WTC11 (cell line): ENCODE data around the gene PDK2.

Experiments
- CTCF ChIP-seq: fragments of 200-600 bp; IDR thresholded peaks from 2 replicates; pipeline ENCODE4 v1.8.0; 2022; ENCODE audit warnings: antibody characterized with exemption
- ESRRA ChIP-seq: sonication (generic); formaldehyde crosslinking; IDR thresholded peaks from 2 replicates; pipeline ENCODE4 v1.8.1; 2022; ENCODE audit warnings: mild to moderate bottlenecking, missing genetic modification reagents, borderline replicate concordance
- RELA ChIP-seq: sonication (generic); formaldehyde crosslinking; IDR thresholded peaks from 2 replicates; pipeline ENCODE4 v1.8.1; 2022; ENCODE audit warnings: missing genetic modification reagents, mild to moderate bottlenecking, borderline replicate concordance
- SP1 ChIP-seq: sonication (generic); formaldehyde crosslinking; conservative IDR thresholded peaks from 2 replicates; pipeline ENCODE4 v1.8.1; 2022; ENCODE audit warnings: missing genetic modification reagents
- ZNF416 ChIP-seq: fragments of 250-450 bp; sonication (Bioruptor Pico); IDR thresholded peaks from 2 replicates; pipeline ENCODE4 v1.9.0; 2021; ENCODE audit warnings: mild to moderate bottlenecking, inconsistent platforms
- TF ChIP-seq, protein P1 (sequence below): sonication (generic); formaldehyde crosslinking; IDR thresholded peaks from 2 replicates; pipeline ENCODE4 v1.8.1; 2023; ENCODE audit warnings: mild to moderate bottlenecking, missing genetic modification reagents, moderate library complexity
- TF ChIP-seq, protein P2 (sequence below): sonication (generic); formaldehyde crosslinking; IDR thresholded peaks from 2 replicates; pipeline ENCODE4 v1.8.1; 2022; ENCODE audit warnings: low read depth, missing genetic modification reagents, borderline replicate concordance
- TF ChIP-seq, protein P3 (sequence below): sonication (generic); formaldehyde crosslinking; IDR thresholded peaks from 2 replicates; pipeline ENCODE4 v1.8.1; 2023; ENCODE audit warnings: mild to moderate bottlenecking, moderate library complexity, missing genetic modification reagents
- TF ChIP-seq, protein P4 (sequence below): sonication (generic); formaldehyde crosslinking; IDR thresholded peaks from 2 replicates; pipeline ENCODE4 v1.8.0; 2022; ENCODE audit warnings: mild to moderate bottlenecking, missing genetic modification reagents
- TF ChIP-seq, protein P5 (sequence below): sonication (generic); formaldehyde crosslinking; IDR thresholded peaks from 2 replicates; pipeline ENCODE4 v1.8.1; 2022; ENCODE audit warnings: mild to moderate bottlenecking, moderate library complexity, missing genetic modification reagents

DNA sequence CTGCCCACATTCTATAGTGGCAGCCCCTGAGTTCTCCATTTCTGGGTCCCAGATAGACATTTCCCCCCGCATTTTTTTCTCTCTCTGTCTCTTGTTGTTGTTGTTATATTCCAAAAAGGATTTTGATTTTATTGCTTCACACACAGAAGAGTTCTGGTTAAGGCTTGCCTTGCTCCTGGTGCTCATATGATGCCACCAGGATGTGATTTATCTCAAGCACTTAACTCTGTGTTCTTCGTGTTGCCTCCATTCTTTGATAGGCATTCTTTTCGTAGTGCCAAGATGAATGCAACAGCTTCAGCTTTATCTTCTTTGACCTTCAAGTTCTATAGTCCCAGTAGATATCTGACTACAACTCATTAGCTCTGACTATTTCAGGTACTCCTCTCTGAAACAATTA, 30.1 kb upstream of the PDK2 start:
- TF ChIP-seq, protein P1, sequence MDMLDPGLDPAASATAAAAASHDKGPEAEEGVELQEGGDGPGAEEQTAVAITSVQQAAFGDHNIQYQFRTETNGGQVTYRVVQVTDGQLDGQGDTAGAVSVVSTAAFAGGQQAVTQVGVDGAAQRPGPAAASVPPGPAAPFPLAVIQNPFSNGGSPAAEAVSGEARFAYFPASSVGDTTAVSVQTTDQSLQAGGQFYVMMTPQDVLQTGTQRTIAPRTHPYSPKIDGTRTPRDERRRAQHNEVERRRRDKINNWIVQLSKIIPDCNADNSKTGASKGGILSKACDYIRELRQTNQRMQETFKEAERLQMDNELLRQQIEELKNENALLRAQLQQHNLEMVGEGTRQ (CRISPR knock-in tag): no peak
- TF ChIP-seq CTCF (no peak), ZNF416 (CRISPR knock-in tag) (no peak), RELA (CRISPR knock-in tag) (no peak), SP1 (CRISPR knock-in tag) (no peak), ESRRA (CRISPR knock-in tag) (no peak)
- TF ChIP-seq, protein P2, sequence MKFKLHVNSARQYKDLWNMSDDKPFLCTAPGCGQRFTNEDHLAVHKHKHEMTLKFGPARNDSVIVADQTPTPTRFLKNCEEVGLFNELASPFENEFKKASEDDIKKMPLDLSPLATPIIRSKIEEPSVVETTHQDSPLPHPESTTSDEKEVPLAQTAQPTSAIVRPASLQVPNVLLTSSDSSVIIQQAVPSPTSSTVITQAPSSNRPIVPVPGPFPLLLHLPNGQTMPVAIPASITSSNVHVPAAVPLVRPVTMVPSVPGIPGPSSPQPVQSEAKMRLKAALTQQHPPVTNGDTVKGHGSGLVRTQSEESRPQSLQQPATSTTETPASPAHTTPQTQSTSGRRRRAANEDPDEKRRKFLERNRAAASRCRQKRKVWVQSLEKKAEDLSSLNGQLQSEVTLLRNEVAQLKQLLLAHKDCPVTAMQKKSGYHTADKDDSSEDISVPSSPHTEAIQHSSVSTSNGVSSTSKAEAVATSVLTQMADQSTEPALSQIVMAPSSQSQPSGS: no peak
- TF ChIP-seq, protein P3, sequence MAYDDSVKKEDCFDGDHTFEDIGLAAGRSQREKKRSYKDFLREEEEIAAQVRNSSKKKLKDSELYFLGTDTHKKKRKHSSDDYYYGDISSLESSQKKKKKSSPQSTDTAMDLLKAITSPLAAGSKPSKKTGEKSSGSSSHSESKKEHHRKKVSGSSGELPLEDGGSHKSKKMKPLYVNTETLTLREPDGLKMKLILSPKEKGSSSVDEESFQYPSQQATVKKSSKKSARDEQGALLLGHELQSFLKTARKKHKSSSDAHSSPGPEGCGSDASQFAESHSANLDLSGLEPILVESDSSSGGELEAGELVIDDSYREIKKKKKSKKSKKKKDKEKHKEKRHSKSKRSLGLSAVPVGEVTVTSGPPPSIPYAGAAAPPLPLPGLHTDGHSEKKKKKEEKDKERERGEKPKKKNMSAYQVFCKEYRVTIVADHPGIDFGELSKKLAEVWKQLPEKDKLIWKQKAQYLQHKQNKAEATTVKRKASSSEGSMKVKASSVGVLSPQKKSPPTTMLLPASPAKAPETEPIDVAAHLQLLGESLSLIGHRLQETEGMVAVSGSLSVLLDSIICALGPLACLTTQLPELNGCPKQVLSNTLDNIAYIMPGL (CRISPR knock-in tag): no peak
- TF ChIP-seq, protein P4, sequence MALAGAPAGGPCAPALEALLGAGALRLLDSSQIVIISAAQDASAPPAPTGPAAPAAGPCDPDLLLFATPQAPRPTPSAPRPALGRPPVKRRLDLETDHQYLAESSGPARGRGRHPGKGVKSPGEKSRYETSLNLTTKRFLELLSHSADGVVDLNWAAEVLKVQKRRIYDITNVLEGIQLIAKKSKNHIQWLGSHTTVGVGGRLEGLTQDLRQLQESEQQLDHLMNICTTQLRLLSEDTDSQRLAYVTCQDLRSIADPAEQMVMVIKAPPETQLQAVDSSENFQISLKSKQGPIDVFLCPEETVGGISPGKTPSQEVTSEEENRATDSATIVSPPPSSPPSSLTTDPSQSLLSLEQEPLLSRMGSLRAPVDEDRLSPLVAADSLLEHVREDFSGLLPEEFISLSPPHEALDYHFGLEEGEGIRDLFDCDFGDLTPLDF (CRISPR knock-in tag): no peak
- TF ChIP-seq, protein P5, sequence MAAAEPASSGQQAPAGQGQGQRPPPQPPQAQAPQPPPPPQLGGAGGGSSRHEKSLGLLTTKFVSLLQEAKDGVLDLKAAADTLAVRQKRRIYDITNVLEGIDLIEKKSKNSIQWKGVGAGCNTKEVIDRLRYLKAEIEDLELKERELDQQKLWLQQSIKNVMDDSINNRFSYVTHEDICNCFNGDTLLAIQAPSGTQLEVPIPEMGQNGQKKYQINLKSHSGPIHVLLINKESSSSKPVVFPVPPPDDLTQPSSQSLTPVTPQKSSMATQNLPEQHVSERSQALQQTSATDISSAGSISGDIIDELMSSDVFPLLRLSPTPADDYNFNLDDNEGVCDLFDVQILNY: no peak
